ENCODE measurements around the gene ZNF841. TPM values are rescaled to one million over a fixed set of nuclear protein-coding genes. Genes with fewer than 3 reads are reported as not detected.
"Not testable (repeated sequence)": the region's sequence is repeated elsewhere in the genome, so short reads cannot be mapped to it uniquely, and the experiment has no call there.

Gene ZNF841
- total RNA-seq, 1 experiment from 2014 or later, result 0.10 TPM

- TF ChIP-seq, protein P1, sequence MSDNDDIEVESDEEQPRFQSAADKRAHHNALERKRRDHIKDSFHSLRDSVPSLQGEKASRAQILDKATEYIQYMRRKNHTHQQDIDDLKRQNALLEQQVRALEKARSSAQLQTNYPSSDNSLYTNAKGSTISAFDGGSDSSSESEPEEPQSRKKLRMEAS (IDR thresholded peaks at IDR 0.05), result no peak
- TF ChIP-seq ATF3 (IDR thresholded peaks at IDR 0.05), result no peak
Observed at GRCh38 chr19:52099497-52100138, 4.1 kb upstream of the ZNF841 start (continued).

- H3K9me2 ChIP-seq (ENCODE audit: insufficient read depth); H3K79me2 ChIP-seq (ENCODE audit: insufficient read depth, low read length); H3K27ac ChIP-seq (ENCODE audit: low read depth, low read length); POLR2A ChIA-PET; CTCF ChIA-PET; H2AFZ ChIP-seq (ENCODE audit: low read depth, low read length, poor library complexity, severe bottlenecking); H3K9ac ChIP-seq (ENCODE audit: low read length); intact Hi-C loops (cut with micrococcal nuclease); RAD21 ChIA-PET (ENCODE audit: low non-redundant PET in 1 of 2, low total read pairs in 2 of 2, uncharacterized antibody in 2 of 2, unreplicated experiment in 2 of 2); H4K20me1 ChIP-seq (ENCODE audit: insufficient read depth); H3K36me3 ChIP-seq (ENCODE audit: control insufficient read depth in 1 of 2, insufficient read depth in 2 of 2, low read length in 2 of 2); H3K9me3 ChIP-seq (ENCODE audit: control insufficient read depth in 1 of 2, insufficient read depth in 1 of 2, low read depth in 1 of 2, low read length in 2 of 2); BruUV-seq (replicated peaks); H3K4me3 ChIP-seq (replicated peaks in 1 of 2; ENCODE audit: low read depth in 1 of 2, low read length in 2 of 2); H3K4me1 ChIP-seq (ENCODE audit: control insufficient read depth in 1 of 2, insufficient read depth in 2 of 2, low read length in 2 of 2); ATAC-seq; H3K4me2 ChIP-seq (ENCODE audit: low read length); H3K27me3 ChIP-seq (ENCODE audit: insufficient read depth, low read length); DNase-seq (ENCODE audit: low read depth, low spot score): not testable (repeated sequence)
Observed at GRCh38 chr19:52096416-52096815, 851 bp upstream of the ZNF841 start.

GRCh38 chr19:52094526-52095130 lies 937 bp downstream of the ZNF841 start:
- no peaks in the 10 kb centered on the region for H4K20me1 ChIP-seq (ENCODE audit: insufficient read depth)
- no peaks in the 10 kb centered on the region for H3K36me3 ChIP-seq (ENCODE audit: control insufficient read depth in 1 of 2, insufficient read depth in 2 of 2, low read length in 2 of 2)
- H3K4me3 ChIP-seq (replicated peaks in 1 of 2; ENCODE audit: low read depth in 1 of 2, low read length in 2 of 2), result no peak overlapping the region
- DNase-seq (ENCODE audit: low read depth, low spot score), result no peak
- H3K27ac ChIP-seq (ENCODE audit: low read depth, low read length), result no peak overlapping the region
- no peak overlapping the region for H3K9ac ChIP-seq (ENCODE audit: low read length)
- ChIA-PET RAD21 (ENCODE audit: low non-redundant PET in 1 of 2, low total read pairs in 2 of 2, uncharacterized antibody in 2 of 2, unreplicated experiment in 2 of 2) (no interaction called here), POLR2A (no interaction called here), CTCF (no interaction called here)
- no peaks in the 10 kb centered on the region for H3K27me3 ChIP-seq (ENCODE audit: insufficient read depth, low read length)
- H3K4me2 ChIP-seq (ENCODE audit: low read length), result no peak overlapping the region
- ATAC-seq, result no peak
- BruUV-seq (replicated peaks), result no TSS peak
- no peaks in the 10 kb centered on the region for H3K9me2 ChIP-seq (ENCODE audit: insufficient read depth)
- no peaks in the 10 kb centered on the region for H3K4me1 ChIP-seq (ENCODE audit: control insufficient read depth in 1 of 2, insufficient read depth in 2 of 2, low read length in 2 of 2)
- peaks cover 1 to 9% of the 10 kb centered on the region in 2 experiments; a peak in 3 of 4 replicates for H3K9me3 ChIP-seq (ENCODE audit: control insufficient read depth in 1 of 2, insufficient read depth in 1 of 2, low read depth in 1 of 2, low read length in 2 of 2)
- intact Hi-C loops (cut with micrococcal nuclease), result no loop called here
- H2AFZ ChIP-seq (ENCODE audit: low read depth, low read length, poor library complexity, severe bottlenecking), result no peak overlapping the region
- H3K79me2 ChIP-seq (ENCODE audit: insufficient read depth, low read length), result no peaks in the 10 kb centered on the region
- TF ChIP-seq SIN3A (IDR thresholded peaks at IDR 0.05; ENCODE audit: low read depth), result no peak
- no peak for TF ChIP-seq ZBTB33 (IDR thresholded peaks at IDR 0.05; ENCODE audit: extremely low read depth, insufficient replicate concordance, low read length)
- no peak for TF ChIP-seq ZNF274 (IDR thresholded peaks at IDR 0.05; ENCODE audit: low read depth, low read length)
- no peak for TF ChIP-seq POLR2AphosphoS5 (IDR thresholded peaks at IDR 0.05; ENCODE audit: low read depth, low read length)
- no peak for TF ChIP-seq CEBPB (IDR thresholded peaks at IDR 0.05; ENCODE audit: low read depth)
- no peak for TF ChIP-seq ELF1 (IDR thresholded peaks at IDR 0.05; ENCODE audit: borderline replicate concordance, low read depth)
- TF ChIP-seq SP1 (IDR thresholded peaks at IDR 0.05; ENCODE audit: low read depth), result no peak
- TF ChIP-seq RAD21 (IDR thresholded peaks at IDR 0.05; ENCODE audit: low read depth), result no peak
- TF ChIP-seq EGR1 (IDR thresholded peaks at IDR 0.05; ENCODE audit: low read depth), result no peak
- no peak for TF ChIP-seq TCF7L2 (IDR thresholded peaks at IDR 0.05; ENCODE audit: borderline replicate concordance, extremely low read depth, insufficient read depth, insufficient read length)
- no peak for TF ChIP-seq SRF (IDR thresholded peaks at IDR 0.05; ENCODE audit: low read depth)
- no peak for TF ChIP-seq ATF3 (IDR thresholded peaks at IDR 0.05)
- TF ChIP-seq YY1 (IDR thresholded peaks at IDR 0.05; ENCODE audit: extremely low read depth, insufficient replicate concordance, low read depth, low read length), result no peak
